ENCODE measurements around the gene GPER1.

GPER1 gene

DNA sequence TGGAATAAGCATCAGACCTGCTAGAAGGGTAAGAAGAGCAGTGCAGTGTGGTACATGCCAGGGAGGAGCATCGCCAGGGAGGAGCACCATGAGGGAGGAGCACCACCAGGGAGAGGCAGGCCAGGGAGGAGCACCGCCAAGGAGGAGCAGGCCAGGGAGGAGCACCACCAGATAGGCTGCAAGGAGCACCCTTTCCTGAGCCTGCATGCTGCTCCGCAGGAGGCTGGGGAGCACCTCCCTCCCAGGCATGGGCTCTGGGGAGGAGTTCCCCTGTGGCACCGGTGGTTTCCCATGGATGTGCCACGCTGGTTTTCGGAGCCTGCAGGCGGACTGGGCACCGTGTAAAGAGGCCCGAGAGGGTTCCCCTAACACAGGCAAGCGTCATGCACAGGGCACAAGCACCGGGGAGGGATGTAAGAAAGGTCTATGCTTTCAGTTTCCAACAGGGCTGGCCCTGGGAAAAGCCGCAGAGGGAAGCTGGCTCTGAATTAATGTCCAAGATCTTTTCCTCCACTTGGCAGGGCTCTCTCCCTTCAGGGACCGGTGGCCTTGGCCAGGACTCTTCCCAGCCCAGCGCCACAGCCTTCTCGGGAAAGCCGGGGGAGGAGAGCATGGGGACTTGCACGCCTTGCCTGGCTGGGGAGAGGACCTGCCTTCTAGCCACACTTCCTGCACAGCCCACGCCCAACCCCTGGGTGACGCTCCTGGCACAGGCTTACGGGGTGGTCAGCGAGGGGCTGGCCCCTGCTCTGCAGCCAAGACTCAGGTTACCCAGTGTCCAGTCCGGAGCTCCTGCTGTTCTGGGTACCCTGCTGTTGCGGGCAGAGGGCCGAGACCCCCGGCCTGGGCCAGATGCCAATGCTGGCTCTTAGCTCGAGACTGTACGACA, 11.5 kb upstream of the GPER1 start:
- Histone ChIP-seq H3K4me1 (ENCODE audit: control insufficient read depth in 1 of 2, insufficient read depth in 2 of 2, low read length in 2 of 2) (peaks cover 9 to 11% of the 10 kb centered on the region in 2 experiments), H3K14ac (ENCODE audit: low read length) (no peak overlapping the region), H3K36me3 (ENCODE audit: control insufficient read depth in 1 of 2, insufficient read depth in 2 of 2, low read length in 2 of 2) (no peaks in the 10 kb centered on the region), H3K27ac (ENCODE audit: low read depth, low read length) (no peak overlapping the region), H3K27me3 (ENCODE audit: insufficient read depth, low read length) (no peaks in the 10 kb centered on the region), H2AFZ (ENCODE audit: insufficient read depth, low read length, poor library complexity) (no peak overlapping the region), H3K18ac (ENCODE audit: low read length) (no peak overlapping the region), H3K4me2 (ENCODE audit: low read length) (no peak overlapping the region), H4K91ac (ENCODE audit: low read depth, low read length) (no peak overlapping the region), H3K9ac (ENCODE audit: low read length) (no peak overlapping the region), H3K79me1 (ENCODE audit: low read length) (no peaks in the 10 kb centered on the region), H2BK5ac (ENCODE audit: low read depth, low read length, poor library complexity) (no peak overlapping the region), H2BK12ac (ENCODE audit: low read length) (no peak overlapping the region), H3K4me3 (ENCODE audit: low read depth, low read length) (no peak overlapping the region), H3K4ac (ENCODE audit: low read depth, low read length) (no peak overlapping the region), H4K12ac (ENCODE audit: low read depth, low read length) (no peak overlapping the region), H4K8ac (ENCODE audit: low read depth, low read length) (no peak overlapping the region), H2AK5ac (ENCODE audit: low read length) (no peak overlapping the region), H3K79me2 (ENCODE audit: control insufficient read depth, insufficient read depth, low read length, poor library complexity) (no peaks in the 10 kb centered on the region), H2BK120ac (ENCODE audit: insufficient read depth, low read length, poor library complexity) (no peak overlapping the region), H3K9me3 (ENCODE audit: insufficient read depth, low read depth, low read length) (peaks cover 1% of the 10 kb centered on the region), H3K23ac (ENCODE audit: low read length) (no peak overlapping the region)
- WGBS (ENCODE audit: extremely low coverage, insufficient coverage, insufficient read length) = no CpG with 5 or more reads among the region's 27 CpGs
- no peak for DNase-seq

DNA sequence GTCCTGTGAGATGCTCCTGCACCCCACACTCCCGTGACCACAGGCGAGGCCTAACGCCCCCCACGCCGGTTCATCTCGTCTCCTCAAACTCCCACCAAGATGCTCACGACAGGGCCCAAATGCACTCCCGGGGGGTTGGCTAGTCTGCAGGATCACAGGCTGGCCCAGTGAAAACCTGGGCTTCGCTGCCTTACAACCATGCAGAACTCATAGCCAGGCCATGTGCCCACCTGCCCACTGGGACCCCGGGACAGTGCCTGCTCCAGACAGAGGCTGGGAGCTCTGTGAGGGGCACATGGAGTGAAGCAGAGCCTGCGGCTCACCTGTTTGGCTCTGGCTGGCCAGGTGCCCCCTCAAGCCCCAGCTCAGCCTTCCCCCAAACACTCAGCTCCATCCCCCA, 9.4 kb upstream of the GPER1 start:
- Histone ChIP-seq H2AFZ (ENCODE audit: insufficient read depth, low read length, poor library complexity) (no peak overlapping the region), H3K4me1 (ENCODE audit: control insufficient read depth in 1 of 2, insufficient read depth in 2 of 2, low read length in 2 of 2) (peaks cover 17 to 19% of the 10 kb centered on the region in 2 experiments), H3K9me3 (ENCODE audit: insufficient read depth, low read depth, low read length) (peaks cover 1% of the 10 kb centered on the region), H2AK5ac (ENCODE audit: low read length) (no peak overlapping the region), H3K4me3 (ENCODE audit: low read depth, low read length) (no peak overlapping the region), H3K27ac (ENCODE audit: low read depth, low read length) (no peak overlapping the region), H4K91ac (ENCODE audit: low read depth, low read length) (no peak overlapping the region), H2BK120ac (ENCODE audit: insufficient read depth, low read length, poor library complexity) (no peak overlapping the region), H3K36me3 (ENCODE audit: control insufficient read depth in 1 of 2, insufficient read depth in 2 of 2, low read length in 2 of 2) (no peaks in the 10 kb centered on the region), H3K79me1 (ENCODE audit: low read length) (no peaks in the 10 kb centered on the region), H3K79me2 (ENCODE audit: control insufficient read depth, insufficient read depth, low read length, poor library complexity) (no peaks in the 10 kb centered on the region), H3K14ac (ENCODE audit: low read length) (no peak overlapping the region), H2BK5ac (ENCODE audit: low read depth, low read length, poor library complexity) (no peak overlapping the region), H3K18ac (ENCODE audit: low read length) (no peak overlapping the region), H2BK12ac (ENCODE audit: low read length) (no peak overlapping the region), H3K4me2 (ENCODE audit: low read length) (no peak overlapping the region), H3K27me3 (ENCODE audit: insufficient read depth, low read length) (no peaks in the 10 kb centered on the region), H4K8ac (ENCODE audit: low read depth, low read length) (no peak overlapping the region), H3K9ac (ENCODE audit: low read length) (no peak overlapping the region), H3K4ac (ENCODE audit: low read depth, low read length) (no peak overlapping the region), H4K12ac (ENCODE audit: low read depth, low read length) (no peak overlapping the region), H3K23ac (ENCODE audit: low read length) (no peak overlapping the region)
- no CpG with 5 or more reads among the region's 11 CpGs for WGBS (ENCODE audit: extremely low coverage, insufficient coverage, insufficient read length)
- DNase-seq = no peak

DNA sequence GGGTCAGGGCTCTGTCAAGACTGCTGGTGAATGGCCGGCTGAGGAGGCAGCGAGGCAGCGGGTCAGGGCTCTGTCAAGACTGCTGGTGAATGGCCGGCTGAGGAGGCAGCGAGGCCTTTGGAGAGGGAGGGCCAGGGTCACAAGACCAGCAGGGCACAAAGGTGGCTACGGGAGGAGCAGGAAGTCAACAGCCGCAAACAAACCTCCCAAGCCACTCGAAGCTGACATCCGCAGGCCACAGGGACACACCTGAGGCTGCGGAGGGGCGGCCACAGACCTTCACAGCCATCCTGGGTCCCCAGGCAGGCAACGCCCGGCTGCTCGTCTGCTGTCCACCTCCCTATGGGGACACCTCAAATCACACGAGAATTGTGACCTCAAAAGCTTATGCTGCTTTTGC, 8.9 kb upstream of the GPER1 start:
- H3K27ac ChIP-seq (ENCODE audit: low read depth, low read length) = no peak overlapping the region
- H2BK5ac ChIP-seq (ENCODE audit: low read depth, low read length, poor library complexity) = no peak overlapping the region
- no peak overlapping the region for H2BK120ac ChIP-seq (ENCODE audit: insufficient read depth, low read length, poor library complexity)
- no peak overlapping the region for H3K23ac ChIP-seq (ENCODE audit: low read length)
- H3K9ac ChIP-seq (ENCODE audit: low read length) = no peak overlapping the region
- H2BK12ac ChIP-seq (ENCODE audit: low read length) = no peak overlapping the region
- no peak overlapping the region for H3K4me2 ChIP-seq (ENCODE audit: low read length)
- H3K18ac ChIP-seq (ENCODE audit: low read length) = no peak overlapping the region
- H2AK5ac ChIP-seq (ENCODE audit: low read length) = no peak overlapping the region
- peaks cover 0 to 2% of the 10 kb centered on the region in 2 experiments for H3K36me3 ChIP-seq (ENCODE audit: control insufficient read depth in 1 of 2, insufficient read depth in 2 of 2, low read length in 2 of 2)
- H4K91ac ChIP-seq (ENCODE audit: low read depth, low read length) = no peak overlapping the region
- H2AFZ ChIP-seq (ENCODE audit: insufficient read depth, low read length, poor library complexity) = no peak overlapping the region
- WGBS (ENCODE audit: extremely low coverage, insufficient coverage, insufficient read length) = no CpG with 5 or more reads among the region's 15 CpGs
- no peak overlapping the region for H3K4ac ChIP-seq (ENCODE audit: low read depth, low read length)
- no peaks in the 10 kb centered on the region for H3K79me1 ChIP-seq (ENCODE audit: low read length)
- H3K9me3 ChIP-seq (ENCODE audit: insufficient read depth, low read depth, low read length) = peaks cover 1% of the 10 kb centered on the region
- no peak for DNase-seq
- H3K27me3 ChIP-seq (ENCODE audit: insufficient read depth, low read length) = no peaks in the 10 kb centered on the region
- no peak overlapping the region for H3K4me3 ChIP-seq (ENCODE audit: low read depth, low read length)
- no peak overlapping the region for H4K12ac ChIP-seq (ENCODE audit: low read depth, low read length)
- no peak overlapping the region for H3K14ac ChIP-seq (ENCODE audit: low read length)
- H3K79me2 ChIP-seq (ENCODE audit: control insufficient read depth, insufficient read depth, low read length, poor library complexity) = no peaks in the 10 kb centered on the region
- H3K4me1 ChIP-seq (ENCODE audit: control insufficient read depth in 1 of 2, insufficient read depth in 2 of 2, low read length in 2 of 2) = peaks cover 17 to 19% of the 10 kb centered on the region in 2 experiments
- no peak overlapping the region for H4K8ac ChIP-seq (ENCODE audit: low read depth, low read length)

DNA sequence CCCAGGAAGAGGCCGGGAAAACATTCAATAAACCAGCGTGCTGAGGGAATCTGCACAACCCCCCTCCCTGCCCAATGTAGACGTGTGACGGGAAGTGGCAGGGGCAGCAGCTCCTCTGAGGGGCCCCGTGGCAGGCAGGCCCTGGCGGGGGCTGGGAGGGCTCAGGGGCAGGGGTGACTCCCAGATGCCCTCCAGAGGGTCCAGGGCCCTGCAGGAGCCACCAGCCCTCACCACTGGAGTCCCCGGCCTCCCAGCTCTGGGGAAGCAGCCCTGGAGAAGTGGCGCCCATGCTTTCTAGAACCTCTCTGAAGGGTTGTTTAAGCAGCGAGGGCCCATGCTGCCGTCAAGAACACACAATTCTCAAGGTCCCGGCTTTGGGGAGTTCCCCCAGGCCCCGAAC, 8.4 kb upstream of the GPER1 start:
- no peak for DNase-seq
- Histone ChIP-seq H3K14ac (ENCODE audit: low read length) (no peak overlapping the region), H3K4me2 (ENCODE audit: low read length) (no peak overlapping the region), H3K18ac (ENCODE audit: low read length) (no peak overlapping the region), H3K9ac (ENCODE audit: low read length) (no peak overlapping the region), H3K9me3 (ENCODE audit: insufficient read depth, low read depth, low read length) (no peaks in the 10 kb centered on the region), H3K27ac (ENCODE audit: low read depth, low read length) (no peak overlapping the region), H3K36me3 (ENCODE audit: control insufficient read depth in 1 of 2, insufficient read depth in 2 of 2, low read length in 2 of 2) (peaks cover 0 to 2% of the 10 kb centered on the region in 2 experiments), H3K27me3 (ENCODE audit: insufficient read depth, low read length) (no peaks in the 10 kb centered on the region), H4K91ac (ENCODE audit: low read depth, low read length) (no peak overlapping the region), H3K4me3 (ENCODE audit: low read depth, low read length) (no peak overlapping the region), H3K4ac (ENCODE audit: low read depth, low read length) (no peak overlapping the region), H3K79me2 (ENCODE audit: control insufficient read depth, insufficient read depth, low read length, poor library complexity) (no peaks in the 10 kb centered on the region), H3K79me1 (ENCODE audit: low read length) (no peaks in the 10 kb centered on the region), H3K23ac (ENCODE audit: low read length) (no peak overlapping the region), H2AFZ (ENCODE audit: insufficient read depth, low read length, poor library complexity) (no peak overlapping the region), H2BK120ac (ENCODE audit: insufficient read depth, low read length, poor library complexity) (no peak overlapping the region), H2BK5ac (ENCODE audit: low read depth, low read length, poor library complexity) (no peak overlapping the region), H3K4me1 (ENCODE audit: control insufficient read depth in 1 of 2, insufficient read depth in 2 of 2, low read length in 2 of 2) (peaks cover 17 to 19% of the 10 kb centered on the region in 2 experiments), H2BK12ac (ENCODE audit: low read length) (no peak overlapping the region), H4K8ac (ENCODE audit: low read depth, low read length) (no peak overlapping the region), H2AK5ac (ENCODE audit: low read length) (no peak overlapping the region), H4K12ac (ENCODE audit: low read depth, low read length) (no peak overlapping the region)
- no CpG with 5 or more reads among the region's 12 CpGs for WGBS (ENCODE audit: extremely low coverage, insufficient coverage, insufficient read length)
